Progenitor cell of endocrine pancreas (in vitro differentiated cells): Measurements from ENCODE around the gene DCN. TPM values are rescaled to one million over a fixed set of nuclear protein-coding genes. Genes with fewer than 3 reads are reported as not detected.

Experiments
- DNase-seq: peaks from one replicate; pipeline ENCODE4 v3.0.0; 2021; ENCODE audit warnings: low spot score; ENCODE audit not compliant: unreplicated experiment
- H3K27ac Mint-ChIP-seq: 2 replicates; pipeline ENCODE4 v1.8.0; 2021; ENCODE audit warnings: mild to moderate bottlenecking, moderate library complexity, mixed read lengths
- H3K27me3 Mint-ChIP-seq: 2 replicates; pipeline ENCODE4 v1.8.0; 2021; ENCODE audit warnings: mixed read lengths
- H3K36me3 Mint-ChIP-seq: 2 replicates; pipeline ENCODE4 v1.8.0; 2022; ENCODE audit warnings: mixed read lengths; ENCODE audit not compliant: insufficient read depth
- H3K4me1 Mint-ChIP-seq: 2 replicates; pipeline ENCODE4 v1.8.0; 2021; ENCODE audit warnings: low read depth, mixed read lengths
- H3K4me3 Mint-ChIP-seq: 2 replicates; pipeline ENCODE4 v1.8.0; 2021; ENCODE audit warnings: low read depth, mild to moderate bottlenecking, moderate library complexity, mixed read lengths
- H3K9me3 Mint-ChIP-seq: 2 replicates; pipeline ENCODE4 v1.8.0; 2021; ENCODE audit warnings: low read depth, mixed read lengths
- total RNA-seq: library from RNA; stranded (reverse); gene quantifications from 2 replicates; pipeline ENCODE4 v1.2.1, GENCODE V29; 2021
- TF ChIP-seq, protein P1 (sequence below): fragments of 200-600 bp; sonication (generic); IDR thresholded peaks from one replicate; pipeline ENCODE4 v1.5.0; 2021; ENCODE audit warnings: antibody characterized with exemption, mild to moderate bottlenecking; ENCODE audit not compliant: unreplicated experiment

The DCN gene
- total RNA-seq, 1 donor from 2014 or later = not detected

DNA sequence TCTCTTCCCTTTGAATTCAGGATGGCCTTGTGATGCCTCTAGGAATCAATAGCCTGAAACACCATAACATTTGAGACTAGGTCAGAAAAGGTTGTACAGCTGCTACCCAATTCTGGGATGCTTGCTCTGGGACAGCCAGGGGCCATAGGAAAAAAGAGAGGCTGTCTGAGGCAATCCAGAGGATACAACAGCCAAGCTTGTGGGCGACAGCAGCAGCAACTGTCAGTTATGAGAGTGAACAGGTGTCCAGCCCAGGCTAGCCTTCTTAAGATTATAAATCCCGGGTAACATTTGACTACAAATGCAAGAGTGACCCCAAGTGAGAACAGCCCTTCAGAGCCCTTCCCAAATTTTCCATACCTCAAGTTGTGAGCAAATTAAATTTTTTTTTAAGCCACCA, 11.1 kb downstream of the DCN start:
- Mint-ChIP-seq H3K4me1 (no peaks in the 10 kb centered on the region), H3K27me3 (no peaks in the 10 kb centered on the region), H3K27ac (no peak overlapping the region), H3K9me3 (no peaks in the 10 kb centered on the region), H3K36me3 (no peaks in the 10 kb centered on the region), H3K4me3 (no peak overlapping the region)
- no peak for DNase-seq
- TF ChIP-seq, protein P1, sequence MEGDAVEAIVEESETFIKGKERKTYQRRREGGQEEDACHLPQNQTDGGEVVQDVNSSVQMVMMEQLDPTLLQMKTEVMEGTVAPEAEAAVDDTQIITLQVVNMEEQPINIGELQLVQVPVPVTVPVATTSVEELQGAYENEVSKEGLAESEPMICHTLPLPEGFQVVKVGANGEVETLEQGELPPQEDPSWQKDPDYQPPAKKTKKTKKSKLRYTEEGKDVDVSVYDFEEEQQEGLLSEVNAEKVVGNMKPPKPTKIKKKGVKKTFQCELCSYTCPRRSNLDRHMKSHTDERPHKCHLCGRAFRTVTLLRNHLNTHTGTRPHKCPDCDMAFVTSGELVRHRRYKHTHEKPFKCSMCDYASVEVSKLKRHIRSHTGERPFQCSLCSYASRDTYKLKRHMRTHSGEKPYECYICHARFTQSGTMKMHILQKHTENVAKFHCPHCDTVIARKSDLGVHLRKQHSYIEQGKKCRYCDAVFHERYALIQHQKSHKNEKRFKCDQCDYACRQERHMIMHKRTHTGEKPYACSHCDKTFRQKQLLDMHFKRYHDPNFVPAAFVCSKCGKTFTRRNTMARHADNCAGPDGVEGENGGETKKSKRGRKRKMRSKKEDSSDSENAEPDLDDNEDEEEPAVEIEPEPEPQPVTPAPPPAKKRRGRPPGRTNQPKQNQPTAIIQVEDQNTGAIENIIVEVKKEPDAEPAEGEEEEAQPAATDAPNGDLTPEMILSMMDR = no peak

- H3K27me3 Mint-ChIP-seq = no peaks in the 10 kb centered on the region
- DNase-seq = no peak
- TF ChIP-seq, protein P1 = no peak
- H3K27ac Mint-ChIP-seq = no peak overlapping the region
- H3K9me3 Mint-ChIP-seq = no peaks in the 10 kb centered on the region
- no peaks in the 10 kb centered on the region for H3K36me3 Mint-ChIP-seq
- no peak overlapping the region for H3K4me3 Mint-ChIP-seq
- no peaks in the 10 kb centered on the region for H3K4me1 Mint-ChIP-seq
Measured at GRCh38 chr12:91163116-91163515, 19.5 kb downstream of the DCN start.

DNA sequence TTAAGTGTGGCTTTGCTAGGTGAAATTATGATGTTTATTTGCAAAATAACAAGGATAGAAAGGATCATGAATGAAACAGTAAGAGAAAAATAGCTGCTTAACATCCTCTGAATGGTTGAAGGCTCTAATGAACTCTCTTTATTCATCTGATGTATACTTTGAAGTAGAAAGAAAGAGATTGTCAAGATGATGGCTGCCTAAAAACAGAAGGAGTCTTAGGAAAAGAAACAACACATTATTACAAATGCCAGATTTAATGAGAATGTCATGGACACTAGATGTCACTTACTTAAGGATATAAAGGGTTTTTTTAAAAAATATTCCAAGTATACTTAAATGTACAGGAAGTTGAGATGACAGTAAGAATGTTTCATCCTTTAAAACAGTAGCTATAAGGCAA, 21.6 kb downstream of the DCN start:
- no peaks in the 10 kb centered on the region for H3K9me3 Mint-ChIP-seq
- H3K4me3 Mint-ChIP-seq = no peak overlapping the region
- no peak for DNase-seq
- TF ChIP-seq, protein P1 = no peak
- no peaks in the 10 kb centered on the region for H3K4me1 Mint-ChIP-seq
- no peak overlapping the region for H3K27ac Mint-ChIP-seq
- H3K27me3 Mint-ChIP-seq = no peaks in the 10 kb centered on the region
- H3K36me3 Mint-ChIP-seq = no peaks in the 10 kb centered on the region

DNA sequence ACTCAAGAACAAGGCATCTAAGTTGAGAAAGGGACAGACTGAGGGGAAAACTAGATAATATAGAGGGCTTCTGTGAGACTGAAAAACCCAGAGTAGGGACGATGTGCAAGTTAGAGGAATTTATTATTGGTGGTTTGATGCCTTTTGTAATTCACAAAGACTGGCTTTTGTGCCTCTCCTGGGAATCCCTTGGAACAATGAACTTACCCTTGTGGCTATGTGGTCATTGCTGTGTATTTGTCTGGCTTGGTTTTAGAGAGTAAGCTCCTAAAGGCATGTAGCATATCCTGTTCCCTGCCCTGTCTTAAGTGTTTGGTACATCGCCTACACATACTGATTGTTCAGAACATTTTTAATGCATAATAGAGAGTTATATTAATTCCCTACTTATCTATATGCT, 26.6 kb downstream of the DCN start:
- TF ChIP-seq, protein P1 = no peak
- Mint-ChIP-seq H3K4me1 (no peaks in the 10 kb centered on the region), H3K4me3 (no peak overlapping the region), H3K9me3 (no peaks in the 10 kb centered on the region), H3K27ac (no peak overlapping the region), H3K27me3 (no peaks in the 10 kb centered on the region), H3K36me3 (no peaks in the 10 kb centered on the region)
- DNase-seq = no peak

DNA sequence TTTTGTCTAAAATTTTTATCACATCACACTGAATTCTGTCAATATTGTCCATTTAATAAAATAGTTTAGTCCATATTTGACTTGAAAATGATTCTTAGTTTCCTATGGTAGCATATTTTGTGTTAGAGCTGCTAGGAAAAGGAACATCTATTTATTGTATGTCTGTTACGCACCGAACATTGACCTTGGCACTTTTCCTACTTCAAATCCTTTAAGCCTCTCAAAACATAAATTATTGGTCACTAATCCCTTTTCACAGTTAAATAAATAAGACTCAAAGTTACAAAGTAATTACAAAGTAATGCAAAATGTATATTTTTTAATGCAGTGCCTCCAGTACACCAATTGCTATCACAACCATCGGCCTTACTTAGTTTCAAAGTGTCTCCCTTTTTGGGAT, 28.5 kb downstream of the DCN start:
- Mint-ChIP-seq H3K27ac (no peak overlapping the region), H3K4me1 (no peaks in the 10 kb centered on the region), H3K36me3 (no peaks in the 10 kb centered on the region), H3K27me3 (no peaks in the 10 kb centered on the region), H3K4me3 (no peak overlapping the region), H3K9me3 (peaks cover 2% of the 10 kb centered on the region)
- TF ChIP-seq, protein P1 = no peak
- DNase-seq = no peak
